ENCODE measurements around the gene FBXW8.

FBXW8 gene

DNA sequence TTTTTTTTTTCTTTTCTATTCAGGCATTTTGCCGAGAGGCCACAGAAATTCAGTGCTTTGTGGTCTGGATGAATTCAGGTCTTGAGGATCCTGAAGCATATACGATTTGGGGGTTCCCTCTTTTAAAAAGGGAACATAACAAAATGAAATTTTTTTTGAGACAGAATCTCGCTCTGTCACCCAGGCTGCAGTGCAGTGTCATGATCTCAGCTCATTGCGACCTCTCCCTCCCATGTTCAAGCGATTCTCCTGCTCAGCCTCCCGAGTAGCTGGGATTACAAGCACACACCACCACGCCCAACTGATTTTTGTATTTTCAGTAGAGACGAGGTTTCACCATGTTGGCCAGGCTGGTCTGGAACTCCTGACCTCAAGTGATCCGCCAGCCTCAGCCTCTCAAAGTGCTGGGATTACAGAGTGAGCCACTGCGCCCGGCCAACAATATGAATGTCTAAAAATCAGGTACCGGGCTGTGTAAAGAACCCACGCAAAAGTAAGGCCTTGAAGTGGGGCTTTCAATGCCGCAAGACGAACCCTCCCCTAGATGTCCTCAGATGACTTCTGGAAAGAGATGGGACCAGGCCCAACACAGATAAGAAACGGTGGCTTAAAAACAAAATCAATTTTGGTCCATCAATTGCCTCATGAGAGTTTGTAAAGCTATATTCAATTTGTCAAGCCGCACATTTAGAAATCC, 158.5 kb downstream of the FBXW8 start:
- TF ChIP-seq, protein P1, sequence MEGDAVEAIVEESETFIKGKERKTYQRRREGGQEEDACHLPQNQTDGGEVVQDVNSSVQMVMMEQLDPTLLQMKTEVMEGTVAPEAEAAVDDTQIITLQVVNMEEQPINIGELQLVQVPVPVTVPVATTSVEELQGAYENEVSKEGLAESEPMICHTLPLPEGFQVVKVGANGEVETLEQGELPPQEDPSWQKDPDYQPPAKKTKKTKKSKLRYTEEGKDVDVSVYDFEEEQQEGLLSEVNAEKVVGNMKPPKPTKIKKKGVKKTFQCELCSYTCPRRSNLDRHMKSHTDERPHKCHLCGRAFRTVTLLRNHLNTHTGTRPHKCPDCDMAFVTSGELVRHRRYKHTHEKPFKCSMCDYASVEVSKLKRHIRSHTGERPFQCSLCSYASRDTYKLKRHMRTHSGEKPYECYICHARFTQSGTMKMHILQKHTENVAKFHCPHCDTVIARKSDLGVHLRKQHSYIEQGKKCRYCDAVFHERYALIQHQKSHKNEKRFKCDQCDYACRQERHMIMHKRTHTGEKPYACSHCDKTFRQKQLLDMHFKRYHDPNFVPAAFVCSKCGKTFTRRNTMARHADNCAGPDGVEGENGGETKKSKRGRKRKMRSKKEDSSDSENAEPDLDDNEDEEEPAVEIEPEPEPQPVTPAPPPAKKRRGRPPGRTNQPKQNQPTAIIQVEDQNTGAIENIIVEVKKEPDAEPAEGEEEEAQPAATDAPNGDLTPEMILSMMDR (IDR thresholded peaks at IDR 0.05; ENCODE audit: low read depth, low read length, missing control alignments), result no peak
- H3K4me3 ChIP-seq (replicated peaks; ENCODE audit: low read depth, low read length), result no peak overlapping the region
- no peak for DNase-seq (ENCODE audit: extremely low read depth, low read depth)

DNA sequence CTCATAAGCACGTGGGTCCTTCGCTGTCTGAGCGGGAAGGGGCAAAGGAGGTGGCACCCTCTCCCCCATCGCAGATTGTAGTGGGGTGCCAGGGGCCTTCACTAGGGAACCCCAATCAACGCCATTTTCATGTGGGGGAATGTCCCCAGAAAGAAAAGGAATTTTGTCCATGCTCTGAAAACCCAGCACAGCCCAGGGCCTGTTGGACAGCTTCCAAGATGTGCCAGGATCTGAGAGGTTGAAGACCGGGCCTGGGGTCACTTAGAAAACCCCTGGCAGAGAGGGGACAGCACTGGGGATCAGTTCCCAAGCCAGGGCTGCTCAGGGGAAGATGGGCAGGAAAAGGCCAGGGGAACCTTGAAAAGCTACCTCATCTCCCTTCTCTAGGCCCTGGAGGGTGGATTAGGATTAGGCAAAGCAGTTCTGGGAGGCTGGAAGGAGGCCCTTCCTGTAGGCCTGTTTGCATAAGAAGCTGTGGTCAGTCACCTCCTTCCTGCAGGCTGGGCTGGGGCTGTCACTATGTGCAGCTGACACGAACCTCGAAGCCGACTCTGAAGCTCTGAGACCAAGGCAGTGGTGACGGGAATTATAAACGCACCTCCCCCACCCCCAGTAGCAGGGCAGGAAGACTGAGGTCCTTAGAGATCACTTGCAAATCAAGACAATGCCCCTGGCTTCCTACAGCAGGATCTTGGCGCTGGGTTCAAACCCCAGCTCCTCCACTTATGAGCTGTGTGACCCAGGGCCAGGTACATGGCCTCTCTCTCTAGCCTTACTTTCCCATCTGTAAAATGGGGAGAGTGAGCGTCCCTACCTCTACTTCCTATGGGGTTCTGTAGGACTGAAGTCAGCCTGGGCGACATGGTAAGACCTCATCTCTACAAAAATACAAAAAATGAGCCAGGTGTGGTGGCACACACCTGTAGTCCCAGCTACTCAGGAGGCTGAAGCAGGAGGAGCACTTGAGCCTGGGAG, 159.5 kb downstream of the FBXW8 start:
- TF ChIP-seq, protein P1 (IDR thresholded peaks at IDR 0.05; ENCODE audit: low read depth, low read length, missing control alignments), result no peak
- H3K4me3 ChIP-seq (replicated peaks; ENCODE audit: low read depth, low read length), result no peak overlapping the region
- DNase-seq (ENCODE audit: extremely low read depth, low read depth), result no peak

DNA sequence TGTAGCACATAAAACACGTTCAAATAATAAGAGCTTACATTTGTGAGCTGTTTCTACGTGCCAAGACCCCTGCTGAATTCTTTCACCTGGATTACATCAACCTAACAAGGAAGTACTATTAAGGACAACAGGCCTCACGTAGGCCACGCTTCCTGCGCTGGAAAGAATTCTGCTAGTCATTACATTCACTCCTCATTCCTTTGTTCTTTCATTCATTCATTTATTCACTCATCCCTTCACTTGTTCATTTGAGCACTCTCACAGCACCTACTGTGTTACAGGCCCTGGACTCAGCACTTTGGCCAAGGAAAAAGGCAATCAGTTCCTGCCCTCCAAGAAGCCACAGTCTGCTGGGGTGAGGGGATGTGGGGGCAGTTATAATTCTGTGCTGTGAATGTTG, 160.3 kb downstream of the FBXW8 start:
- TF ChIP-seq, protein P1 (IDR thresholded peaks at IDR 0.05; ENCODE audit: low read depth, low read length, missing control alignments), result no peak
- no peak overlapping the region for H3K4me3 ChIP-seq (replicated peaks; ENCODE audit: low read depth, low read length)
- no peak for DNase-seq (ENCODE audit: extremely low read depth, low read depth)

DNA sequence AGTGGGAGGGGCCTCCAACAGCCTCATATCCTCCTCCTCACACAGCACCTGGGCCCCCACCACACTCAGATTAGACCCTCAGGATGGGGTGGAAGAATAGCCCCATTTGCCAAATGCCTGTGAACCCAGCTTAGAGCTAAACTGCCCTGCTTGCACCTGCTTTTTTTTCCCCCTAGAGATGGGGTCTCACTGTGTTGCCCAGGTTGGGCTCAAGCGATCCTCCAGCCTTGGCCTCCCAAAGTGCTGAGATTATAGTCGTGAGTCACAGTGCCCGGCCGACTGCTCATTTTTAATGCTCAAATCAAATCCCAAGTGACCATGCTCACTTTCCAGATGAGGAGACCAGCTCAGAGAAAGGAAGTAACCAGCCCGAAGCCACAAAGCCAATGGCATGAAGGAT, 161.4 kb downstream of the FBXW8 start:
- no peak overlapping the region for H3K4me3 ChIP-seq (replicated peaks; ENCODE audit: low read depth, low read length)
- TF ChIP-seq, protein P1 (IDR thresholded peaks at IDR 0.05; ENCODE audit: low read depth, low read length, missing control alignments), result no peak
- no peak for DNase-seq (ENCODE audit: extremely low read depth, low read depth)

DNA sequence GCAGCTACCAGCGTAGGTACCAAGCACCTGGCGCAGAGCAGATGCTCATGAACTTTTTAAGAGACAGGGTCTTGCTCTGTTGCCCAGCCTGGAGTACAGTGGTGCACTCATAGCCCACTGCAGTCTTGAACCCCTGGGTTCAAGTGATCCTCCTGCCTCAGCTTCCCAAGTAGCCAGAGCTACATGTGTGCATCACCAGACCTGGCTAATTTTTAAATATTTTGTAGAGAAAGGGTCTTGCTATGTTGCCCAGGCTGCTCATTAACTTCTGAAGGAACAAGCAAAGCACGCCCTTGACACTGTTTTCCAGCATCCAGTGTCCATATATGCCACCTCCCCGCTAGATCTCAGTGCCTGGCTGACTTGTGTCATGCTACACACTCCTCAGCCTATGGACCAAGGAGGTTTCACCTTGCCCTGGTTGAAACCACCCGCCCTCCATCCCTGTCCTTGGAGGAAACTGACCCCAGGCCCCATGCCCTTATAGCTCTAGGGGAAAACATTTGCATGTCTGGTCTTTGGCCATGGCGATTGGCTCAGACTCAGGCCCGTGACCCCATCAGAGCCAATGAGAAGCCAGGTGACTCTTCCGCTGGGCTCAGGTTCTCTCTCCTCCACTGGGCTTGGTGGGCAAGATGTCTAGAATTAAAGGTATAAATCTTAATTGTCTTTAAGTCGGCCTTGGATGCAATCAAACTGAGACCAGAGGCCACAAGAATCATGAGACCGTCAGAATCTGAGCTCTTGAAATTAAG, 162.2 kb downstream of the FBXW8 start:
- TF ChIP-seq, protein P1 (IDR thresholded peaks at IDR 0.05; ENCODE audit: low read depth, low read length, missing control alignments), result no peak
- no peak overlapping the region for H3K4me3 ChIP-seq (replicated peaks; ENCODE audit: low read depth, low read length)
- DNase-seq (ENCODE audit: extremely low read depth, low read depth), result no peak

DNA sequence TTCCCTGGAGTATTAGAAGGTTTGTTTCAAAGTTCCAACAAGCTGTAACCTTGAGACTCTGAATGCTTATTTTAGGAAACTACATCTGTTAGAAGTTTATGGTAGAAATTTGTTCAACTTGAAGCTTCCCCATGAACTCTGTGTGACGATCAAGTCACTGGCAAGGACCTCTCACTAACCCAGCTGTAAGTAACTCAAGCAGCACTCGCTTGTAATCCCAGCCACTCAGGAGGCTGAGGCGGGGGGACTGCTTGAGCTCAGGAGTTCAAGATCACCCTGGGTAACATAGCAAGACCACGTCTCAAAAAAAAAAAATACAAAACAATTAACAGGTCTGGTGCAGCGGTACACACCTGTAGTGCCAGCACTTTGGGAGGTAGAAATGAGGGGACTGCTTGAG, 162.9 kb downstream of the FBXW8 start:
- TF ChIP-seq, protein P1 (IDR thresholded peaks at IDR 0.05; ENCODE audit: low read depth, low read length, missing control alignments), result no peak
- no peak overlapping the region for H3K4me3 ChIP-seq (replicated peaks; ENCODE audit: low read depth, low read length)
- no peak for DNase-seq (ENCODE audit: extremely low read depth, low read depth)
